Endometrial microvascular endothelial cells (primary cell): Measurements from ENCODE around the gene PRC1. TPM values are rescaled to one million over a fixed set of nuclear protein-coding genes. Genes with fewer than 3 reads are reported as not detected.

Experiments used
- in situ Hi-C: cut with HindIII; loops from 2 replicates; pipeline ENCODE4 v1.10.0; 2017; ENCODE audit warnings: low sequenced_read_pairs, low pct_unique_long_range_greater_than_20kb; ENCODE audit errors: inconsistent ontology term
- total RNA-seq: library from RNA; depleted of rRNA; stranded (reverse); fragments of >200 nt; gene quantifications from one replicate; pipeline ENCODE4 v1.2.3, GENCODE V29; 2015; ENCODE audit errors: inconsistent ontology term

Gene PRC1
- total RNA-seq, 1 donor from 2014 or later = 230 TPM

GRCh38 chr15:90994059-90994416, 297 bp downstream of the PRC1 start:
- in situ Hi-C loops = no loop called here

- in situ Hi-C loops = no loop called here
Measured at GRCh38 chr15:90991587-90992285, 2.6 kb downstream of the PRC1 start.

- in situ Hi-C loops = no loop called here
Measured at GRCh38 chr15:90990446-90990845, 3.9 kb downstream of the PRC1 start.

- in situ Hi-C loops = no loop called here
Measured at GRCh38 chr15:90989040-90989768, 5.1 kb downstream of the PRC1 start.

GRCh38 chr15:90988296-90988695, 6.0 kb downstream of the PRC1 start:
- in situ Hi-C loops = no loop called here

GRCh38 chr15:90987561-90988141, 6.7 kb downstream of the PRC1 start:
- in situ Hi-C loops = no loop called here

- in situ Hi-C loops = no loop called here
Measured at GRCh38 chr15:90986790-90987507, 7.4 kb downstream of the PRC1 start.

GRCh38 chr15:90982135-90982534, 12.2 kb downstream of the PRC1 start:
- in situ Hi-C loops = no loop called here

- in situ Hi-C loops = no loop called here
Measured at GRCh38 chr15:90981681-90982080, 12.7 kb downstream of the PRC1 start.

GRCh38 chr15:90979582-90979981, 14.8 kb downstream of the PRC1 start:
- in situ Hi-C loops = no loop called here

GRCh38 chr15:90974216-90974615, 20.1 kb downstream of the PRC1 start:
- in situ Hi-C loops = no loop called here

- in situ Hi-C loops = no loop called here
Measured at GRCh38 chr15:90972133-90972532, 22.2 kb downstream of the PRC1 start.

- in situ Hi-C loops = no loop called here
Measured at GRCh38 chr15:90970274-90970673, 24.1 kb downstream of the PRC1 start.

GRCh38 chr15:90968434-90968833, 25.9 kb downstream of the PRC1 start:
- in situ Hi-C loops = no loop called here

GRCh38 chr15:90967206-90967605, 27.1 kb downstream of the PRC1 start:
- in situ Hi-C loops = no loop called here

GRCh38 chr15:90966262-90966661, 28.1 kb downstream of the PRC1 start:
- in situ Hi-C loops = no loop called here

- in situ Hi-C loops = no loop called here
Measured at GRCh38 chr15:90962021-90962420, 32.3 kb downstream of the PRC1 start.

- in situ Hi-C loops = no loop called here
Measured at GRCh38 chr15:90960298-90961091, 33.8 kb downstream of the PRC1 start.

- in situ Hi-C loops = no loop called here
Measured at GRCh38 chr15:90959894-90960293, 34.4 kb downstream of the PRC1 start.
